Kidney (tissue), 14 donors: ENCODE data around the gene HOXB3. TPM values are rescaled to one million over a fixed set of nuclear protein-coding genes. Genes with fewer than 3 reads are reported as not detected.
A peak's percentile ranks its signal among the peaks of the same experiment; 100 is the strongest.

Experiments used
- DNase-seq, 5 donors: peaks; one replicate each; pipeline ENCODE4 v3.0.0-alpha.2; 2013 to 2020
- FAIRE-seq: peaks from 2 replicates; lab custom pipeline; 2012; peaks lifted over from hg19 to GRCh38; lab: Jason Lieb, UNC
- H3K27ac ChIP-seq, 2 donors: one replicate each; pipeline ENCODE4 v1.7.0; 2013; ENCODE audit warnings: low read depth in 2 of 2, low read length in 2 of 2, inconsistent platforms in 1 of 2
- H3K27me3 ChIP-seq: one replicate; pipeline ENCODE4 v1.7.1; 2013; ENCODE audit warnings: low read length, inconsistent platforms; ENCODE audit not compliant: control insufficient read depth, insufficient read depth
- H3K36me3 ChIP-seq, 3 donors: one replicate each; pipeline versions ENCODE4 v1.7.0 to v1.7.1; 2013; ENCODE audit warnings: low read length in 3 of 3, control low read depth in 1 of 3, inconsistent platforms in 1 of 3; ENCODE audit not compliant: insufficient read depth in 3 of 3, control insufficient read depth in 2 of 3
- H3K4me1 ChIP-seq, 3 donors: one replicate each; pipeline versions ENCODE4 v1.7.0 to v1.7.1; 2013; ENCODE audit warnings: low read length in 3 of 3, inconsistent platforms in 1 of 3, low read depth in 1 of 3; ENCODE audit not compliant: control insufficient read depth in 2 of 3, insufficient read depth in 2 of 3
- H3K4me3 ChIP-seq, 3 donors: one replicate each; pipeline versions ENCODE4 v1.7.0 to v1.8.1; 2013; ENCODE audit warnings: low read length in 3 of 3, control low read depth in 1 of 3, inconsistent platforms in 1 of 3
- H3K9ac ChIP-seq, 3 donors: one replicate each; pipeline versions ENCODE4 v1.7.0 to v1.7.1; 2013; ENCODE audit warnings: low read length in 3 of 3, control low read depth in 1 of 3, inconsistent platforms in 1 of 3
- H3K9me3 ChIP-seq, 3 donors: one replicate each; pipeline versions ENCODE4 v1.7.0 to v1.7.1; 2013; ENCODE audit warnings: low read length in 3 of 3, control low read depth in 1 of 3, inconsistent platforms in 1 of 3; ENCODE audit not compliant: control insufficient read depth in 2 of 3, insufficient read depth in 1 of 3
- CTCF ChIP-seq: IDR thresholded peaks from 3 replicates; pipeline ENCODE4 v1.5.1; 2012; ENCODE audit warnings: mild to moderate bottlenecking, moderate library complexity, borderline replicate concordance; ENCODE audit not compliant: insufficient read depth; ENCODE audit errors: extremely low read depth
- intact Hi-C: fragments of 100-400 bp; cut with DNase I; formaldehyde crosslinking; loops from one replicate; pipeline ENCODE4 v1.11.1; 2022
- polyA plus RNA-seq: library from polyadenylated mRNA; stranded (reverse); fragments of 350-450 nt; fragmentation: Illumina TruSeq; extraction: RNeasy Lipid Tissue Mini Kit (QIAGEN cat#74804); gene quantifications from one replicate; pipeline ENCODE4 v1.2.3, GENCODE V29; 2014; ENCODE audit warnings: low read depth, low replicate concordance; ENCODE audit not compliant: insufficient read depth
- total RNA-seq: library from RNA; stranded (reverse); fragmentation: NEBNext Ultra II Directional; extraction: Animal tissue kit (Norgen Biotek cat#: 25700); gene quantifications from one replicate; pipeline ENCODE4 v1.2.1, GENCODE V29; 2021
- donor health status: control.
- donor health status: control.
- donor health status: control.
- donor health status: control.
- donor health status: control.
- donor health status: DM: yes; HTN: yes; CAD: no.
- donor health status: Normal renal cell carcinoma (clear cell type).

Gene HOXB3
- total and polyA plus RNA-seq, 2 donors from 2014 or later: 12.1 to 99.0 TPM

- DNase-seq: no peak
- intact Hi-C loops: no loop called here
- Histone ChIP-seq H3K9me3 (no peaks in the 10 kb centered on the region), H3K27ac (no peak within 1 kb of the TSS), H3K36me3 (no peaks in the 10 kb centered on the region), H3K4me3 (no peak within 1 kb of the TSS), H3K27me3 (no peaks in the 10 kb centered on the region), H3K9ac (no peak within 1 kb of the TSS), H3K4me1 (peaks cover 3 to 4% (median 3%) of the 10 kb centered on the region in 3 donors)
- no peak for FAIRE-seq
- no peak for TF ChIP-seq CTCF
Measured at GRCh38 chr17:48530887-48531272, 59.2 kb downstream of the HOXB3 start, which contains the start of gene HOXB1. TSS of gene HOXB1 (minus strand) at chr17:48531011. CDS start at chr17:48530904, 107 bp downstream.

DNA sequence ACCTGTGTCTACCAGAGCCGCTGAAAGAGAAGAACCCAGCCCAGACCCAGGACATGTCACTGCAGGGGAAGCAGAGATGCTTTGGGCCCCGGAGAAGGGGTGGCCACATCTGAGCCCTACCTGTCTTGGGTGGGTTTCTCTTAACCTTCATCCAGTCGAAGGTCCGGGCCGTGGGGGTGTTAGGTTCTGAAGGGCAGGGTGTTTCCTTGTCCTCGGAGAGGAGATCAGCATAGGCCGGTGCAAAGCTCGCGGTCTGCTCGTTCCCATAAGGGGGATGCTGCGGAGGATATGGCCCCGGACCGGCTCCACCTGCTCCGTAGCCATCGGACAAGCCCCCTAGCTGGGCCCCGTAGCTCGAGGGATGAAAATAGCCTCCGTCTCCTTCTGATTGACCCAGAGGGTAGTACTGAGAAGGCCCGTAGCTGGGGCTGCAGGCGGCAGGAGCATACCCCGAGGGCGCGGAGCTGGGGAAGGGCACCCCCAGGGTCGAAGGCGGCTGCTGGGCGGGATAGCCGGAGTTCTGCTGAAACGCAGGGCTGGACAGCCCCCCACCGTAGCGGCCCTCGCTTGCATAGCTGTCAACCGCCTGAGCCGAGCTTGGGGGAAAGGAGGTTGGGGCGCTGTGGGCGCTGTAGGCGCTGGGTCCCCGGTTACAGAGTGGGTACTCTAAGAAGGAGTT is 59.7 kb downstream of the HOXB3 start:
- Histone ChIP-seq H3K4me3 (no peak overlapping the region), H3K9ac (no peak overlapping the region), H3K9me3 (no peaks in the 10 kb centered on the region), H3K27me3 (no peaks in the 10 kb centered on the region), H3K27ac (no peak overlapping the region), H3K4me1 (peaks cover 3 to 4% (median 3%) of the 10 kb centered on the region in 3 donors), H3K36me3 (no peaks in the 10 kb centered on the region)
- peak in 1 of 5 donors; percentile 50 for DNase-seq
- intact Hi-C loops: no loop called here
- no peak for FAIRE-seq
- TF ChIP-seq CTCF: no peak

DNA sequence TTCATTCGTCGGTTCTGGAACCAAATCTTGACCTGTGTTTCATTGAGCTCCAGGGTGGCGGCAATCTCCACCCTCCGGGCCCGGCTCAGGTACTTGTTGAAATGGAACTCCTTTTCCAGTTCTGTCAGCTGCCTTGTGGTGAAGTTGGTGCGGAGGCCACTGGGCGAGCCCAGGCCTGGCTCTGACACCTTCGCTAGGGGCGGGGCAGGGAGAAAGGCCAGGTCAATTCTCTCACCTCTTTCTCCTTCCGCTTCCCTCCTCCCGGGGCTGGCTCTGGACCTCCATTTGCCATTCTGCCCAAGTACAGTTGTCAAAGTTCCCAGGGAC is 60.4 kb downstream of the HOXB3 start:
- Histone ChIP-seq H3K4me1 (peaks cover 3 to 4% (median 3%) of the 10 kb centered on the region in 3 donors), H3K9ac (no peak overlapping the region), H3K27ac (no peak overlapping the region), H3K27me3 (no peaks in the 10 kb centered on the region), H3K4me3 (no peak overlapping the region), H3K9me3 (no peaks in the 10 kb centered on the region), H3K36me3 (no peaks in the 10 kb centered on the region)
- TF ChIP-seq CTCF: no peak
- DNase-seq (peak in 1 of 5 donors; percentile 52), FAIRE-seq (no peak)
- intact Hi-C loops: no loop called here
